Measurements from ENCODE around the gene MTA1.

DNA sequence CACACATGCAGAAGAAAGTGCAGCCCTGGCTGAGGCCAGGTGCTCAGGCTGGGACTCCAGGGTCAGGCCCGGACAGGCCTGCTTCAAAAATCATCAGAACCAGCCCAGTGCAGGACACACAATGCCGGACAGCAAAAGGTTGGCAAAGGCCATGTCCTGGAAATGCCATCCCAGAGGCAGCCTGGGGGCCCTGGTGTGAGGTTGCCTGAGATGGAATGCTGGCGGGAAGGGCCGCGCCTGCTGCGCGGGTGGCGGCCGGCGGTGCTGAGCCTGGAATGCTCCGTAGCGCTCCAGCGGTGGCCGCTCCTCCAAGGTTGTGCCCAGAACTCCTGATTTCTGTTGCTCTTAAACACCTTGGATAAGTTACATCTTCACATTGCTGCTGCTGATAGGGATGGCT is 33.3 kb downstream of the MTA1 start:
- TF ChIP-seq, protein P1, sequence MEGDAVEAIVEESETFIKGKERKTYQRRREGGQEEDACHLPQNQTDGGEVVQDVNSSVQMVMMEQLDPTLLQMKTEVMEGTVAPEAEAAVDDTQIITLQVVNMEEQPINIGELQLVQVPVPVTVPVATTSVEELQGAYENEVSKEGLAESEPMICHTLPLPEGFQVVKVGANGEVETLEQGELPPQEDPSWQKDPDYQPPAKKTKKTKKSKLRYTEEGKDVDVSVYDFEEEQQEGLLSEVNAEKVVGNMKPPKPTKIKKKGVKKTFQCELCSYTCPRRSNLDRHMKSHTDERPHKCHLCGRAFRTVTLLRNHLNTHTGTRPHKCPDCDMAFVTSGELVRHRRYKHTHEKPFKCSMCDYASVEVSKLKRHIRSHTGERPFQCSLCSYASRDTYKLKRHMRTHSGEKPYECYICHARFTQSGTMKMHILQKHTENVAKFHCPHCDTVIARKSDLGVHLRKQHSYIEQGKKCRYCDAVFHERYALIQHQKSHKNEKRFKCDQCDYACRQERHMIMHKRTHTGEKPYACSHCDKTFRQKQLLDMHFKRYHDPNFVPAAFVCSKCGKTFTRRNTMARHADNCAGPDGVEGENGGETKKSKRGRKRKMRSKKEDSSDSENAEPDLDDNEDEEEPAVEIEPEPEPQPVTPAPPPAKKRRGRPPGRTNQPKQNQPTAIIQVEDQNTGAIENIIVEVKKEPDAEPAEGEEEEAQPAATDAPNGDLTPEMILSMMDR (IDR thresholded peaks at IDR 0.05), result no peak
- TF ChIP-seq JUND (IDR thresholded peaks at IDR 0.05) (no peak), EZH2phosphoT487 (IDR thresholded peaks at IDR 0.05; ENCODE audit: borderline replicate concordance, low read depth) (no peak)
